Activated T-cell treated with anti-CD3 and anti-CD28 coated beads, Interleukin-2, amount 50 U/mL, for 4 hours (primary cell): ENCODE results near the gene TPT1. TPM values are rescaled to one million over a fixed set of nuclear protein-coding genes. Genes with fewer than 3 reads are reported as not detected.
A peak's percentile ranks its signal among the peaks of the same experiment; 100 is the strongest.

Source experiments
- ATAC-seq, 2 donors: fragments of 200-7000 bp; cut with Tn5 transposase; one replicate each; pipeline ENCODE4 v1.10.0; 2021
- DNase-seq: peaks from one replicate; pipeline ENCODE4 v3.0.0-alpha.2; 2020
- H3K27me3 Mint-ChIP-seq: one replicate; pipeline ENCODE4 v1.8.0; 2021; ENCODE audit warnings: low read depth, mixed read lengths
- H3K36me3 Mint-ChIP-seq: one replicate; pipeline ENCODE4 v1.8.0; 2022; ENCODE audit warnings: mixed read lengths; ENCODE audit not compliant: insufficient read depth
- H3K4me1 Mint-ChIP-seq: one replicate; pipeline ENCODE4 v1.8.0; 2021; ENCODE audit warnings: low read depth, mixed read lengths
- H3K4me3 Mint-ChIP-seq: one replicate; pipeline ENCODE4 v1.8.0; 2021; ENCODE audit warnings: mild to moderate bottlenecking, moderate library complexity, mixed read lengths
- H3K9me3 Mint-ChIP-seq: one replicate; pipeline ENCODE4 v1.8.0; 2021; ENCODE audit warnings: mixed read lengths
- total RNA-seq, 3 donors: library from RNA; stranded (reverse); gene quantifications; one replicate each; pipeline ENCODE4 v1.2.1, GENCODE V29; 2021

Gene TPT1
- total RNA-seq, 3 donors from 2014 or later = 1,937 to 2,193 (median 1,961) TPM

GRCh38 chr13:45374917-45375316, 33.9 kb upstream of the TPT1 start:
- H3K27me3 Mint-ChIP-seq = no peaks in the 10 kb centered on the region
- ATAC-seq (peak in 1 of 2 donors; percentile 30), DNase-seq (no peak)
- peaks cover 11% of the 10 kb centered on the region for H3K4me1 Mint-ChIP-seq
- H3K36me3 Mint-ChIP-seq = no peaks in the 10 kb centered on the region
- H3K9me3 Mint-ChIP-seq = no peaks in the 10 kb centered on the region
- no peak overlapping the region for H3K4me3 Mint-ChIP-seq

GRCh38 chr13:45373162-45373547, 32.2 kb upstream of the TPT1 start:
- no peaks in the 10 kb centered on the region for H3K36me3 Mint-ChIP-seq
- no peak for DNase-seq
- H3K4me1 Mint-ChIP-seq = peaks cover 22% of the 10 kb centered on the region
- ATAC-seq = no peak
- H3K27me3 Mint-ChIP-seq = no peaks in the 10 kb centered on the region
- no peaks in the 10 kb centered on the region for H3K9me3 Mint-ChIP-seq
- no peak overlapping the region for H3K4me3 Mint-ChIP-seq

GRCh38 chr13:45372189-45373161, 31.5 kb upstream of the TPT1 start:
- no peak for DNase-seq
- no peaks in the 10 kb centered on the region for H3K9me3 Mint-ChIP-seq
- H3K27me3 Mint-ChIP-seq = no peaks in the 10 kb centered on the region
- H3K4me3 Mint-ChIP-seq = no peak overlapping the region
- H3K4me1 Mint-ChIP-seq = peaks cover 28% of the 10 kb centered on the region
- ATAC-seq = no peak
- no peaks in the 10 kb centered on the region for H3K36me3 Mint-ChIP-seq

GRCh38 chr13:45370922-45371406, 30.0 kb upstream of the TPT1 start:
- peaks cover 37% of the 10 kb centered on the region for H3K4me1 Mint-ChIP-seq
- no peaks in the 10 kb centered on the region for H3K27me3 Mint-ChIP-seq
- no peaks in the 10 kb centered on the region for H3K36me3 Mint-ChIP-seq
- no peak overlapping the region for H3K4me3 Mint-ChIP-seq
- H3K9me3 Mint-ChIP-seq = no peaks in the 10 kb centered on the region
- ATAC-seq (no peak), DNase-seq (peak; percentile 56)

GRCh38 chr13:45369116-45369515, 28.1 kb upstream of the TPT1 start:
- Mint-ChIP-seq H3K9me3 (no peaks in the 10 kb centered on the region), H3K36me3 (no peaks in the 10 kb centered on the region), H3K27me3 (no peaks in the 10 kb centered on the region), H3K4me3 (no peak overlapping the region), H3K4me1 (peaks cover 40% of the 10 kb centered on the region)
- DNase-seq (no peak), ATAC-seq (no peak)

- Mint-ChIP-seq H3K4me1 (peaks cover 43% of the 10 kb centered on the region), H3K27me3 (no peaks in the 10 kb centered on the region), H3K9me3 (peaks cover 3% of the 10 kb centered on the region), H3K4me3 (no peak overlapping the region), H3K36me3 (peaks cover 4% of the 10 kb centered on the region)
- no peak for DNase-seq
- no peak for ATAC-seq
Observed at GRCh38 chr13:45368571-45368970, 27.6 kb upstream of the TPT1 start.

GRCh38 chr13:45368005-45368404, 27.0 kb upstream of the TPT1 start:
- H3K27me3 Mint-ChIP-seq = no peaks in the 10 kb centered on the region
- H3K36me3 Mint-ChIP-seq = peaks cover 7% of the 10 kb centered on the region
- no peak overlapping the region for H3K4me3 Mint-ChIP-seq
- DNase-seq (no peak), ATAC-seq (peak in 1 of 2 donors; percentile 12)
- H3K9me3 Mint-ChIP-seq = peaks cover 5% of the 10 kb centered on the region
- H3K4me1 Mint-ChIP-seq = peaks cover 44% of the 10 kb centered on the region

GRCh38 chr13:45367358-45367757, 26.4 kb upstream of the TPT1 start:
- Mint-ChIP-seq H3K27me3 (no peaks in the 10 kb centered on the region), H3K9me3 (peaks cover 5% of the 10 kb centered on the region), H3K4me3 (peak overlapping the region; percentile 50), H3K4me1 (peaks cover 48% of the 10 kb centered on the region), H3K36me3 (peaks cover 7% of the 10 kb centered on the region)
- DNase-seq = peak; percentile 88
- peak; percentile 100 for ATAC-seq

- peaks cover 48% of the 10 kb centered on the region for H3K4me1 Mint-ChIP-seq
- no peak overlapping the region for H3K4me3 Mint-ChIP-seq
- peaks cover 5% of the 10 kb centered on the region for H3K9me3 Mint-ChIP-seq
Observed at GRCh38 chr13:45365558-45365885, 24.5 kb upstream of the TPT1 start.

GRCh38 chr13:45364876-45365557, 24.0 kb upstream of the TPT1 start:
- no peak for ATAC-seq
- no peak for DNase-seq
- H3K9me3 Mint-ChIP-seq = peaks cover 5% of the 10 kb centered on the region
- no peak overlapping the region for H3K4me3 Mint-ChIP-seq
- H3K27me3 Mint-ChIP-seq = no peaks in the 10 kb centered on the region
- peaks cover 14% of the 10 kb centered on the region for H3K36me3 Mint-ChIP-seq
- H3K4me1 Mint-ChIP-seq = peaks cover 48% of the 10 kb centered on the region

More at GRCh38 chr13:45365558-45365885, 24.5 kb upstream of the TPT1 start:
- DNase-seq (no peak), ATAC-seq (no peak)
- H3K36me3 Mint-ChIP-seq = peaks cover 10% of the 10 kb centered on the region
- no peaks in the 10 kb centered on the region for H3K27me3 Mint-ChIP-seq

GRCh38 chr13:45362939-45363338, 22.0 kb upstream of the TPT1 start:
- ATAC-seq = no peak
- no peak for DNase-seq
- H3K4me1 Mint-ChIP-seq = peaks cover 35% of the 10 kb centered on the region
- H3K27me3 Mint-ChIP-seq = no peaks in the 10 kb centered on the region
- peaks cover 5% of the 10 kb centered on the region for H3K9me3 Mint-ChIP-seq
- H3K36me3 Mint-ChIP-seq = peaks cover 19% of the 10 kb centered on the region
- no peak overlapping the region for H3K4me3 Mint-ChIP-seq

GRCh38 chr13:45361596-45362206, 20.7 kb upstream of the TPT1 start:
- ATAC-seq (no peak), DNase-seq (no peak)
- peaks cover 5% of the 10 kb centered on the region for H3K9me3 Mint-ChIP-seq
- H3K4me1 Mint-ChIP-seq = peaks cover 28% of the 10 kb centered on the region
- H3K27me3 Mint-ChIP-seq = no peaks in the 10 kb centered on the region
- H3K36me3 Mint-ChIP-seq = peaks cover 24% of the 10 kb centered on the region
- H3K4me3 Mint-ChIP-seq = no peak overlapping the region

GRCh38 chr13:45356966-45357672, 16.1 kb upstream of the TPT1 start:
- peaks cover 13% of the 10 kb centered on the region for H3K4me1 Mint-ChIP-seq
- no peaks in the 10 kb centered on the region for H3K27me3 Mint-ChIP-seq
- H3K36me3 Mint-ChIP-seq = peaks cover 21% of the 10 kb centered on the region
- no peak for DNase-seq
- H3K4me3 Mint-ChIP-seq = no peak overlapping the region
- no peak for ATAC-seq
- H3K9me3 Mint-ChIP-seq = no peaks in the 10 kb centered on the region

- Mint-ChIP-seq H3K27me3 (no peaks in the 10 kb centered on the region), H3K9me3 (no peaks in the 10 kb centered on the region), H3K4me1 (peaks cover 8% of the 10 kb centered on the region), H3K36me3 (peaks cover 23% of the 10 kb centered on the region), H3K4me3 (no peak overlapping the region)
- ATAC-seq (no peak), DNase-seq (no peak)
Observed at GRCh38 chr13:45353895-45354294, 12.9 kb upstream of the TPT1 start.
